ENCODE data around the gene LIFR.

LIFR gene

DNA sequence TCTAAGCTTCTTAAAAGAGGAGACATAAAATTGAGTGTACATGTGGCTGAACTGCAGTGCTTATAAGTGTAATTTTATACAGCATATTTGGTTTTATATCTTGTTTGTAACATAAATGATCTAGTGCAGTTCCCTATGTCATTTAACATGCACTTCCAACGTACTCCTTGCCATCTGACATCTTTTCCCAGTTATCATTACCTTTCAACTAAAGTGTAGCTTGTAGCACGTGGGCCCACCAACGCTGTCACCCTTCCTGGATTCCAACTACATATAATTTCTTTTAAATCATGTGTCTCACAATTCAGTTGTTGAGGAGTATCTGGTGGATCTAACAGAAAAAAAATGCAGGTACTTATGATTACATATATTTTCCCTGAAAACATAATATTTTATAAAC, 50.1 kb downstream of the LIFR start:
- DNase-seq, result no peak

GRCh38 chr5:38500573-38501260, 55.7 kb downstream of the LIFR start:
- peak; percentile 9 for DNase-seq

DNA sequence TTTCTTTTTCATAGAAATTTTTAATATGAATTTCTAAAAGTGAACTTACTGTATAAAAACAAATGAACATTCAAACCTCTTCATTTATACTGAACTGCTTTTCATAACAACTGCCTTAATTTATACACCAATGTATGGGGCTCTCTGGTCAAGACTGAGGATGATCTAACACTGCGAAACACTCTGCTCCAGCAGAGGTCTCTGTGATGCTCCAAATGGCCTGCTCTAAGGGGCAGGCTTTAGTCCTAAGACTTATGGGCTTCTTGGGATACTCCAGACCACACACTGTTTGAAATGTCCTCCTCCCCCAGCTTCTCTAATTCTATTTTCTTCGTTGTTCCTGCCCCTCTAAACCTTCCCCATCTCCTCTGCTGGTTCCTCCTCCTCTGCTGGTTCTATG, 58.5 kb downstream of the LIFR start:
- peak; percentile 31 for DNase-seq

DNA sequence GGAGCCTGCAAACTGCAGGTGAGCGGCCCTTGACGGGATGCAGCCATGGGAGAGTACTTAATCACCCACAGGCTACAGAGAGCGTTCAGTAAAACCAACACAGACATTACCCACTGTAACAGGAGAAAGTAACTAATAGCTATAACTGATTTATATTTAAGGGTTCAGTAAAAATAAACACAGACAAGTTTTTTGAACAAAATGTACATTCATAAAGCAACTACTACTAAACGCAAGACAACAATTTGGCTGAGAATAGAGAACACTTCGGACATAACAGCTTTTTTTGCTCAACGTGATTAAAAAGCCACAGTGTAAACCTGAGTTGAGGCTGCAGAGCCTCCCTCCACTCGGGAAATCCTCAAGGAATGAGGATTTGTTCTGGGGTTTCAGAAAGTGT, 61.7 kb downstream of the LIFR start:
- no peak for DNase-seq

- DNase-seq, result no peak
These were observed 62.3 kb downstream of the LIFR start for GRCh38 chr5:38494175-38494574.

GRCh38 chr5:38483805-38484398, 72.5 kb downstream of the LIFR start:
- DNase-seq, result no peak

- DNase-seq, result peak; percentile 6
These were observed 77.0 kb downstream of the LIFR start for GRCh38 chr5:38479315-38479904.

- no peak for DNase-seq
These were observed 77.6 kb downstream of the LIFR start for GRCh38 chr5:38478878-38479277.

DNA sequence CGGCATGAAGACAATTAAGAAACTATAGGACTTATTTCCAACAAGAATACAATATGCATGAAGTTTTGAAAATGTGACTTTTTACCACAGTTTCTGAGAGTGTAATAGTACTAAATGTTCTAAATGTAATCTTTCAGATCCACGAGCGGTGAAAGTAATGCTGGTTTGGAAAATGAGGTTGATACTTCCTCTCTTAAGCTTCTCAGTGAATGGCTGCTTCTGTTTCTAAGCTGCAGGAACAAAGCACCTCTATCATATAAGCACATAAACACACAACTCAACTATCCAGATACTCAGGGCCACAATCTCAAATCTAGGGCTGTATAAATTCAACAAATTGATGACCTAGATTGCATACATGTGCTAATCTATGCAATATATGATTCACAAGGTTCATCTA, 78.3 kb downstream of the LIFR start:
- DNase-seq, result no peak

DNA sequence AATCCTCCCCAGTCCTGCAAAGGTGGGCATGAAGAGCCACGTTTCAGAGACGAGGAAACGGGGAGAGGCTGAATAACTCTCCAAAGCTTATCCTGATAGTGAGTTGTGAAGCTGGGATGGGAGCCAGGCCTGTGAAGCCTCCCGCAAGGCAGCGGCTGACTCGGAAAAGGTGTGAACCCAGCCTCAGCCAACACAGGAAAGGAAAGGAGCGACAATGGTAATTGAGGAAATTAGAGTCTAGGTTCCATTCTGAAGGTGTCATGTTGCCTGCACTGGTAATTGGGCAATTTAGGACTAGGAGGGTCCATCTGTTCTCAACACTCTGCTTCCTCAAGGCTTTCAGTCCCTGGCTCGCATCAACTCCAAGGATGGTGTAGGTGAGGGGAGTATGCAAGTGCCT, 83.4 kb downstream of the LIFR start:
- DNase-seq, result no peak

DNA sequence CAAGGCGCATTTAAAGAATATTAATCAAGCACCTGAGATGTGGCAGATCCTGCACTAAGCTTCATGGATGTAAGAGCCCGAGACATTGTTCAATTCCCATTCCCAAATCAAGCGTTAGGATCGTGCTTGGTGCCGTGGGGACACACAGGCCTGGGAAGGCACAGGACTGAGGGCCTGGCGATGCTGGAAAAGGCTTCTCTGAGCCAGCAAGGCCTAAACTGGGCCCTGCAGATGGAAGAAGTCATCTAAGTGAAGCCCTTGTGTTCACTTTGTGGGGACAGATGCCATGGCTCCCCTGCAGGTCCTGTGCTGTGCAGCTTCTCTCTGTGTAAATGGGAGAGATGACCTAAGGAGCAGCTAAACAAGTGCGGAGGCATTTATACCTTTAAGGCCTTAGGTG, 83.9 kb downstream of the LIFR start:
- DNase-seq, result no peak

- no peak for DNase-seq
These were observed 84.7 kb downstream of the LIFR start for GRCh38 chr5:38471709-38472108.

DNA sequence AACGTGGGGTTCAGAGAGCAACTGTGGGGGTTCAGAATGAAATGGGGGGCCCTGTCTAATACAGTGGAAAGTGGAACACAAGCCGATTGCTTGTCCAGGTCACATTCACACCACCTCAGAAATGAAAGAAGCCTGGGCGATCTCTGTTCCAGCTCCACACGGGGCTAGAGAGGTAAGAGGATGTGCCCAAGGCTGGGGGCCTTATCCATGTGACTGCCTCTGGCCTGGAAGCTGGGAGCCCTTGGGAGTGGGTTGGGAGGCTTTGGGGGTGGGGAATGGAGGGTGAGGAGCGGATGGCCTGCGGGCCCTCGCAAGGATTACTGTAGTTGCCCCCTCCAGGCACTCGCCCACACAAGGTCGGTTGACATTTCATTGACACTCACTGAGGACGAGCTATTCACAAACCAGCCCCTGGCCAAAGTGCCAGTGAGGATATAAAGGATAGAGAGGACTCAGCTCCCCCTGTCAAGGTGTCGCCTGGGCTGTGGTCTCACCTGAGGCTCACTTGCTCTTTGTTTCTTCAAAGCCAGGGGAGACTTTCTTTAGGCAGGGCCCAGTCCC, 86.7 kb downstream of the LIFR start:
- DNase-seq, result no peak

DNA sequence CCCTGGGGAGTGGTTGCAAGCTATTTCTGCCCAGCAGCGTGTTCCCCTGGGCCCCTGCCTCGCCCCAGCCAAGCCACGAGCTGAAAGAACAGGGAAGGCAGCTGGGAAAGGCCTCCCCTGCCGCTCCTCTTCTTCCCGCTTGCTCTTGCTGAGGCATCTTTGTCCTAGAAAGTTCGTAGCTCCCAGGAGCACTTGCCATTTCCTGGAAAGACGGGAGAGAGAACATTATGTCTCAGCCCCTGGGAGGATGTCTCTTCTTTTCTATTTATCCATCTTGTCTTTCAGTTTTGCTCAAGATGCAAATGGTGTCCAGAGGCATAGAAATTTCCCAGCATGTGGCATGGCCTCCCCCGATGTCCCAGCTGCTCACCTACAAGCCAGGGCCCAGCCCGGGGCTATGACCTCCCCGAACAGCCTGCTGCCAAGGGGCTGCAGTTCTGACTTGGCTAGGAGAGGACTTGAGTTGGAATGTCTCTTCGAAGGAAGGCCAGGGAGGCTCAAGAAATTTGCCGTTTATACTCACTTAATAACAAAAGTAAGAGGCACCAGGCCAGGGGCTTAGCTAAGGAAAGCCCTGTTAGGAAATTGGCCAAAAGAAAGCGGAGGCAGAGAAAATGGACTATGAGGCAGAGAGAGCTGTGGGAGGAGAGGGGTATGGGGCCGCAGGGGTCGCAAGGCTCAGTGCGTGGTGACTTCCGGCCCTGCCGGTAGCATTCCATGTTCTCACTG, 87.3 kb downstream of the LIFR start:
- DNase-seq, result no peak

GRCh38 chr5:38468202-38468673, 88.2 kb downstream of the LIFR start:
- DNase-seq, result no peak

DNA sequence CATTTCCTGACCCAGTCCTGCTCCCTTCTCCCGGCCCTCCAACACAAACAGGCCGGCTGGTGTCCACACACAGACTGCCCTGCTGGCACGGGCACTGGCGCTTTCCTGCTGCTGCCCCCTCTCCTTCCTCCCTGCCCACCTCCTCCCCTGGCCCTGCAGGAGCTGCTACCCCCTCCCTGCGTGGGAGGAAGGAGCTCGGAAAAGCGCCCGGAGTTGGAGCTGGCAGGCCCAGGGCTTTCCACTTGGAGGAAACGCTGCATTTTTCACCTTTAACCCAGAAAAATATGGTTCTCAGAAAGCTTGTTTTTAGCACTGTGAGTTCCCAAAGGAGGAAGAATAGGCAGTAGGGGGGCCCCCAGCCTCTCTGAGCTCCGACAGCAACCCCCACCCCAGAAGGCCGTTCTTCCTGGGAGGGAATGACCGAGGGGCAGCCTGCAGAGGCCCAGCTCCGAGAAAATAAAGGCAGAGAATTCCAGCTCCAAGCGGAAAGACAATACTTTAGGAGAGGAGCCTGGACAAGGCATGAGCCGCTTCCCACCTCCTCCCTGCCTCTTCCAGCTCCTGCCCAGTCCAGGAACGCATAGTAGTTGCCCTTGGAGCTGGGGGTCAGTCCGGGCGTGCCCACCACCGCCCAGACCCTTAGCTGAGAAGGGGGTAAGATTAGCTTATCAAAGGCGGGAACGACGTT, 88.9 kb downstream of the LIFR start:
- DNase-seq, result no peak

DNA sequence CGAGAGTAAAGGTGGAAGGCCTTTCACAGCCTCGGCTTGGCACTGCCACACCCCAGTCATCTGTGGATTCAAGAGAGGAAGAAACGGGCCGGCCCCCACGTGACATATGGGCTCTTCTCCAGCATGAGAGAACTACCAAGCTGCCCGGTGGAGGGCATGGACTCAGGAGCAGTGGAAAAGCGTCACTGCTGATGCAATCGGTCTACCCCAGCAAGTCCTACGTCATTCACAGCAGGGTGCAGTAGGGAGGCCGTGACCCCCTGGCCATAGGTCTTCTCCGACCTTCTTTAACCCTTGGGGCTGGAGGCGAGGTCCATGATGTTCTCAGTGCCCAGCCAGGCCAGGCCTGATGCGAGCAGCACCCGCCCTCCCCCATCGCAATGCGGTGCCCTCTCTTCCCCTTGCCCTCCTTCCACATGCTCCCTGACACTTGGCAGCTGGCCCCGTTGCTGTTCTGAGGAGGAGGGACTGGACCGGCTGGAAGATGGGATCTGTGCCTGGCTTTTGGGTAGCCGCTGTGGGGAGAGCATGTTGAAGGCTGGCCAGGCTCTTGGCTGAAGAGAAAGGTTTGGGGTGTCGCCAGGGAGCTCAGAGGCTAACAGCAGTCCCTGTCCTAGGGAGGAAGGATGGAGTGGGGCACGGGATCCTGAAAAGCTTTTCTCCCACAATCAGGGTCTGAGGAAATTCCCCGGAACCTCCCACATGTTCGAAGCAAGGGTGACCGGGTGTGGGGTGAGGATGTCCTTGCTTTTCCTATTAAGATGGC, 89.8 kb downstream of the LIFR start:
- no peak for DNase-seq

- no peak for DNase-seq
These were observed 90.6 kb downstream of the LIFR start for GRCh38 chr5:38465702-38466423.

- no peak for DNase-seq
These were observed 91.4 kb downstream of the LIFR start for GRCh38 chr5:38465061-38465460.

GRCh38 chr5:38463634-38464521, 92.6 kb downstream of the LIFR start:
- peak; percentile 40 for DNase-seq
